Hematopoietic multipotent progenitor cell treated with erythropoietin and hydrocortisone succinate and interleukin-3 and kit ligand, for 17 days (in vitro differentiated cells): Measurements from ENCODE around the gene IQCM.

Source experiments
- DNase-seq: peaks from one replicate; pipeline ENCODE4 v3.0.0-alpha.2; 2015; ENCODE audit warnings: low spot score

IQCM gene

GRCh38 chr4:149709640-149710039 lies 106.0 kb downstream of the IQCM start:
- DNase-seq, result no peak

- no peak for DNase-seq
These were observed 107.0 kb downstream of the IQCM start for GRCh38 chr4:149708513-149709130.

- no peak for DNase-seq
These were observed 107.8 kb downstream of the IQCM start for GRCh38 chr4:149707862-149708261.

GRCh38 chr4:149706942-149707341 lies 108.7 kb downstream of the IQCM start:
- no peak for DNase-seq

GRCh38 chr4:149702414-149703293 lies 113.0 kb downstream of the IQCM start:
- DNase-seq, result no peak

- no peak for DNase-seq
These were observed 114.0 kb downstream of the IQCM start for GRCh38 chr4:149701435-149702156.

GRCh38 chr4:149700272-149700671 lies 115.4 kb downstream of the IQCM start:
- DNase-seq, result no peak

GRCh38 chr4:149699642-149700041 lies 116.0 kb downstream of the IQCM start:
- DNase-seq, result no peak

- DNase-seq, result no peak
These were observed 124.9 kb downstream of the IQCM start for GRCh38 chr4:149690726-149691125.

GRCh38 chr4:149684516-149684915 lies 131.1 kb downstream of the IQCM start:
- DNase-seq, result no peak

GRCh38 chr4:149676076-149676475 lies 139.6 kb downstream of the IQCM start:
- DNase-seq, result no peak

GRCh38 chr4:149645790-149646189 lies 169.9 kb downstream of the IQCM start:
- no peak for DNase-seq

GRCh38 chr4:149638073-149638472 lies 177.6 kb downstream of the IQCM start:
- DNase-seq, result no peak

- no peak for DNase-seq
These were observed 181.3 kb downstream of the IQCM start for GRCh38 chr4:149634368-149634767.

- no peak for DNase-seq
These were observed 184.0 kb downstream of the IQCM start for GRCh38 chr4:149631629-149632028.

GRCh38 chr4:149630064-149630463 lies 185.6 kb downstream of the IQCM start:
- DNase-seq, result no peak

GRCh38 chr4:149605601-149606378 lies 209.9 kb downstream of the IQCM start:
- no peak for DNase-seq

GRCh38 chr4:149604827-149605226 lies 210.8 kb downstream of the IQCM start:
- no peak for DNase-seq

GRCh38 chr4:149595500-149595899 lies 220.1 kb downstream of the IQCM start:
- no peak for DNase-seq

- no peak for DNase-seq
These were observed 225.8 kb downstream of the IQCM start for GRCh38 chr4:149589826-149590225.

GRCh38 chr4:149584722-149585121 lies 230.9 kb downstream of the IQCM start:
- DNase-seq, result no peak

GRCh38 chr4:149574971-149575370 lies 240.7 kb downstream of the IQCM start:
- no peak for DNase-seq
